ENCODE measurements around the gene GPATCH4. TPM values are rescaled to one million over a fixed set of nuclear protein-coding genes. Genes with fewer than 3 reads are reported as not detected.

The GPATCH4 gene
- total RNA-seq, 4 donors from 2014 or later, result 22.2 to 44.4 (median 29.6) TPM

GRCh38 chr1:156645666-156646065, 44.4 kb upstream of the GPATCH4 start:
- H3K27ac ChIP-seq, result no peak overlapping the region
- no peaks in the 10 kb centered on the region for H3K9me3 ChIP-seq
- H3K4me1 ChIP-seq, result peaks cover 0 to 14% (median 6%) of the 10 kb centered on the region in 4 donors
- H3K4me3 ChIP-seq, result no peak overlapping the region
- TF ChIP-seq, protein P1, sequence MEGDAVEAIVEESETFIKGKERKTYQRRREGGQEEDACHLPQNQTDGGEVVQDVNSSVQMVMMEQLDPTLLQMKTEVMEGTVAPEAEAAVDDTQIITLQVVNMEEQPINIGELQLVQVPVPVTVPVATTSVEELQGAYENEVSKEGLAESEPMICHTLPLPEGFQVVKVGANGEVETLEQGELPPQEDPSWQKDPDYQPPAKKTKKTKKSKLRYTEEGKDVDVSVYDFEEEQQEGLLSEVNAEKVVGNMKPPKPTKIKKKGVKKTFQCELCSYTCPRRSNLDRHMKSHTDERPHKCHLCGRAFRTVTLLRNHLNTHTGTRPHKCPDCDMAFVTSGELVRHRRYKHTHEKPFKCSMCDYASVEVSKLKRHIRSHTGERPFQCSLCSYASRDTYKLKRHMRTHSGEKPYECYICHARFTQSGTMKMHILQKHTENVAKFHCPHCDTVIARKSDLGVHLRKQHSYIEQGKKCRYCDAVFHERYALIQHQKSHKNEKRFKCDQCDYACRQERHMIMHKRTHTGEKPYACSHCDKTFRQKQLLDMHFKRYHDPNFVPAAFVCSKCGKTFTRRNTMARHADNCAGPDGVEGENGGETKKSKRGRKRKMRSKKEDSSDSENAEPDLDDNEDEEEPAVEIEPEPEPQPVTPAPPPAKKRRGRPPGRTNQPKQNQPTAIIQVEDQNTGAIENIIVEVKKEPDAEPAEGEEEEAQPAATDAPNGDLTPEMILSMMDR (IDR thresholded peaks at IDR 0.05), result no peak
- TF ChIP-seq EP300 (IDR thresholded peaks at IDR 0.05), result no peak
- no peak for TF ChIP-seq POLR2A (IDR thresholded peaks at IDR 0.05)
- 82 to 91% methylated on average over 1 of the region's 1 CpG for WGBS, 2 donors
- DNase-seq (ENCODE audit: low spot score in 2 of 2), result no peak
- peaks cover 0 to 96% of the 10 kb centered on the region in 2 donors for H3K27me3 ChIP-seq
- H3K36me3 ChIP-seq, result no peaks in the 10 kb centered on the region

DNA sequence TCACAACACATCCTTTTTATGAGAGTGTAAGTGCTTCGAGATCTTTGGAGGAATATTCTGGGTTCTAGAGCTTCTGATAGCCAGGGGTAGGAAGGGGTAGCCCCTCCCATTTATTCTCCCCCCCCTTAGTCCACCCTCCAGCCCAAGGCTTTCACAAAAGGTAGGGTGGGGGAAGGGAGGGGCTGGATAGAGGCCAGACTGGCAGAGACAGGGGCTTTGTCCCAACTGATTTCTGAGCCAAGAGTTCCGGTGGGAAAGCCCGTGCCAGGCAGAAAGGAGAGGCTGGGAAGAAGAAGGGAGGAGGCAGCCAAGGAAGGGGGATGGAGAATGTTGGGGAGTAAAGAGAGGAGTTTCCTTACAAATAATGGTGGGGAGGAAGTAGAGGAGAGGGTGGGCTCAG, 43.8 kb upstream of the GPATCH4 start:
- WGBS, 2 donors, result 33 to 42% methylated on average over 3 of the region's 3 CpGs
- TF ChIP-seq EP300 (IDR thresholded peaks at IDR 0.05) (no peak), POLR2A (IDR thresholded peaks at IDR 0.05) (no peak)
- TF ChIP-seq, protein P1 (IDR thresholded peaks at IDR 0.05), result no peak
- H3K4me1 ChIP-seq, result peaks cover 0 to 14% (median 6%) of the 10 kb centered on the region in 4 donors
- H3K9me3 ChIP-seq, result no peaks in the 10 kb centered on the region
- peaks cover 0 to 96% of the 10 kb centered on the region in 2 donors for H3K27me3 ChIP-seq
- H3K27ac ChIP-seq, result no peak overlapping the region
- no peak overlapping the region for H3K4me3 ChIP-seq
- DNase-seq (ENCODE audit: low spot score in 2 of 2), result no peak
- no peaks in the 10 kb centered on the region for H3K36me3 ChIP-seq

GRCh38 chr1:156644640-156645039, 43.4 kb upstream of the GPATCH4 start:
- no peaks in the 10 kb centered on the region for H3K9me3 ChIP-seq
- H3K27me3 ChIP-seq, result peaks cover 0 to 97% of the 10 kb centered on the region in 2 donors
- 36 to 38% methylated on average over 1 of the region's 1 CpG for WGBS, 2 donors
- DNase-seq (ENCODE audit: low spot score in 2 of 2), result no peak
- no peaks in the 10 kb centered on the region for H3K36me3 ChIP-seq
- no peak overlapping the region for H3K27ac ChIP-seq
- TF ChIP-seq, protein P1 (IDR thresholded peaks at IDR 0.05), result no peak
- TF ChIP-seq EP300 (IDR thresholded peaks at IDR 0.05) (no peak), POLR2A (IDR thresholded peaks at IDR 0.05) (no peak)
- H3K4me3 ChIP-seq, result no peak overlapping the region
- peaks cover 0 to 14% (median 6%) of the 10 kb centered on the region in 4 donors for H3K4me1 ChIP-seq

DNA sequence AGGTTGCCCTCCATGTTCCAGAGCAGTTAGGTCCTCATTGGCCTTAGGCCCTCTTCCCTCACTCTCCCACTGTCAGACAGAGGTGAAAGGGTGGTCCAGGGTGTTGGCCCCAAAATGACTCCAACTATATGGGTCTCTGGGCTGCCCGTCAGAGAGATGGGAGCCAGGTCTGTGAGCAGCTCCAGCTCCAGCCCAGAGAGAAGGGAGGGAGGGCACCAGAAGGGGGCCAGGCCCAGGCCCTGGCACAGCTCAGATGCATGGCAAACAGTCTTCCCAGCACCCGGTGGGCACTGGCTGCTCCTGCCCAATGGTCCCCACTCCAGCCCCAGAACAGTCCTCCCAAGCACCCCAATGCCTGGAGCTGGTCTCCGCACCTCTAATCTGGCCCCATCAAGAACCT, 42.9 kb upstream of the GPATCH4 start:
- Histone ChIP-seq H3K27ac (no peak overlapping the region), H3K9me3 (no peaks in the 10 kb centered on the region), H3K4me3 (no peak overlapping the region), H3K4me1 (peaks cover 0 to 14% (median 6%) of the 10 kb centered on the region in 4 donors), H3K36me3 (no peaks in the 10 kb centered on the region), H3K27me3 (peaks cover 0 to 97% of the 10 kb centered on the region in 2 donors)
- DNase-seq (ENCODE audit: low spot score in 2 of 2), result no peak
- TF ChIP-seq POLR2A (IDR thresholded peaks at IDR 0.05), result no peak
- TF ChIP-seq, protein P1 (IDR thresholded peaks at IDR 0.05), result no peak
- TF ChIP-seq EP300 (IDR thresholded peaks at IDR 0.05), result no peak
- WGBS, 2 donors, result 88 to 92% methylated on average over 1 to 3 of the region's 3 CpGs

DNA sequence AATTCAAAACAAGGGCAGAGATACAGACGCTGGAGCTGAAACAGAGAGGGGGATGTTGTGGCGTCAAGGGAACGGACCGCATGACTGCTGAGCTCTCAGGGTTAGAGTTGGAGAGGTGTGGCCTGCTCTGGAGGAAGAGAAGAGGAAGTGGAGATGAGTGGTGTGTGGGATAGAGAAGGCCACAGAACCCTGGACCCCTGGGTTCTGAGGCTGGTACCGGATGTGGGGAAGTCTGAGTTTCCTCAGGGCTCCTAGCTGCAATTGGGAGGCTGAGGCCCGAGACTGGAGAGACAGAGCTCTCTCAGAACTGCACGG, 42.5 kb upstream of the GPATCH4 start:
- 72 to 76% methylated on average over 7 of the region's 7 CpGs for WGBS, 2 donors
- Histone ChIP-seq H3K9me3 (no peaks in the 10 kb centered on the region), H3K36me3 (no peaks in the 10 kb centered on the region), H3K27me3 (peaks cover 0 to 97% of the 10 kb centered on the region in 2 donors), H3K4me1 (peaks cover 0 to 14% (median 6%) of the 10 kb centered on the region in 4 donors), H3K4me3 (no peak overlapping the region), H3K27ac (no peak overlapping the region)
- DNase-seq (ENCODE audit: low spot score in 2 of 2), result no peak
- TF ChIP-seq POLR2A (IDR thresholded peaks at IDR 0.05) (no peak), EP300 (IDR thresholded peaks at IDR 0.05) (no peak)
- TF ChIP-seq, protein P1 (IDR thresholded peaks at IDR 0.05), result no peak
